Measurements from ENCODE around the gene PPM1N.

The PPM1N gene

DNA sequence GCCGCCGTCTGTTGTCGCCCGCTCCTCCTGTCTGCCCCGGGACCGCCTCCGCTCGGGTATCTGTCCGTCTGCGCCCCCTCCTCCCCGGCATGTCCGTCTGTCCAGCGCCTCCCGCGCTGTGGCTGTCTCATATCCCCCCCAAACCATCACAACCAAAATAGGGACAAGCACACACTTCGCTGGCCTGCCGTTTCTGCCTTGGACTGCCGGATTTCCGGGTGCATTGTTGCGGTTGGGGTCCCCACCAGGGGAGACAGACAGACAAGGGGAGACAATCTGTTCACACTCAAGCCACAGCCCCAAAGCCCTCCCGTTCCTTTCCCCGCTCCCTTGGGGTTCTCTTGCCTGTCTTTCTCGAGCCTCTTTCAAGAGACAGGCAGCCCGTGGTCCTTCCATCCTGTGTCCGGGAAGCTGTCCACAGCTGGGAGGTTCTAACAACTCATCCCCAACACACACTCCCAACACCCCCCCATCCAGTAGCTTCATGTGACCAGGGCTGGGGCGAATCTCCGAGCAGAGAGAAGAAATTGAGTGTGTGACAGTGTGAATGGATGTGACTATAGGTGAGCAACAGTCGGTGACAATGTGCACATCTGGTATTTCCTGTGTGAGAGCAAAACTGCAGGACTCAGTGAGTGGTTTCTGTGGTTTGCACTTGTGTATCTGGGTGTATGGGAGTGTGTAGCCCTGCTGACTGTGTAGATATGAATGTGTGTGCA lies 47.0 kb upstream of the PPM1N start:
- TF ChIP-seq BACH2 (CRISPR knock-in tag; IDR thresholded peaks at IDR 0.05; ENCODE audit: borderline replicate concordance) = no peak
- no peak for TF ChIP-seq ESRRG (CRISPR knock-in tag; IDR thresholded peaks at IDR 0.05)
- TF ChIP-seq ARNTL (CRISPR knock-in tag; IDR thresholded peaks at IDR 0.05; ENCODE audit: borderline replicate concordance, low read depth) = no peak
- TF ChIP-seq PPARA (CRISPR knock-in tag; IDR thresholded peaks at IDR 0.05; ENCODE audit: borderline replicate concordance) = no peak
- no peak for TF ChIP-seq POU6F1 (CRISPR knock-in tag; IDR thresholded peaks at IDR 0.05; ENCODE audit: borderline replicate concordance, low read depth)
- no peak for TF ChIP-seq ZNF8 (CRISPR knock-in tag; IDR thresholded peaks at IDR 0.05)
- TF ChIP-seq, protein P1, sequence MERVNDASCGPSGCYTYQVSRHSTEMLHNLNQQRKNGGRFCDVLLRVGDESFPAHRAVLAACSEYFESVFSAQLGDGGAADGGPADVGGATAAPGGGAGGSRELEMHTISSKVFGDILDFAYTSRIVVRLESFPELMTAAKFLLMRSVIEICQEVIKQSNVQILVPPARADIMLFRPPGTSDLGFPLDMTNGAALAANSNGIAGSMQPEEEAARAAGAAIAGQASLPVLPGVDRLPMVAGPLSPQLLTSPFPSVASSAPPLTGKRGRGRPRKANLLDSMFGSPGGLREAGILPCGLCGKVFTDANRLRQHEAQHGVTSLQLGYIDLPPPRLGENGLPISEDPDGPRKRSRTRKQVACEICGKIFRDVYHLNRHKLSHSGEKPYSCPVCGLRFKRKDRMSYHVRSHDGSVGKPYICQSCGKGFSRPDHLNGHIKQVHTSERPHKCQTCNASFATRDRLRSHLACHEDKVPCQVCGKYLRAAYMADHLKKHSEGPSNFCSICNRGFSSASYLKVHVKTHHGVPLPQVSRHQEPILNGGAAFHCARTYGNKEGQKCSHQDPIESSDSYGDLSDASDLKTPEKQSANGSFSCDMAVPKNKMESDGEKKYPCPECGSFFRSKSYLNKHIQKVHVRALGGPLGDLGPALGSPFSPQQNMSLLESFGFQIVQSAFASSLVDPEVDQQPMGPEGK (CRISPR knock-in tag; IDR thresholded peaks at IDR 0.05; ENCODE audit: borderline replicate concordance) = no peak
- TF ChIP-seq ISL1 (CRISPR knock-in tag; IDR thresholded peaks at IDR 0.05) = no peak
- no peak for TF ChIP-seq OSR1 (CRISPR knock-in tag; IDR thresholded peaks at IDR 0.05)
- no peak for TF ChIP-seq ZFP3 (CRISPR knock-in tag; IDR thresholded peaks at IDR 0.05)
- no peak for TF ChIP-seq ZC3H10 (CRISPR knock-in tag; IDR thresholded peaks at IDR 0.05)
- no peak for ATAC-seq

DNA sequence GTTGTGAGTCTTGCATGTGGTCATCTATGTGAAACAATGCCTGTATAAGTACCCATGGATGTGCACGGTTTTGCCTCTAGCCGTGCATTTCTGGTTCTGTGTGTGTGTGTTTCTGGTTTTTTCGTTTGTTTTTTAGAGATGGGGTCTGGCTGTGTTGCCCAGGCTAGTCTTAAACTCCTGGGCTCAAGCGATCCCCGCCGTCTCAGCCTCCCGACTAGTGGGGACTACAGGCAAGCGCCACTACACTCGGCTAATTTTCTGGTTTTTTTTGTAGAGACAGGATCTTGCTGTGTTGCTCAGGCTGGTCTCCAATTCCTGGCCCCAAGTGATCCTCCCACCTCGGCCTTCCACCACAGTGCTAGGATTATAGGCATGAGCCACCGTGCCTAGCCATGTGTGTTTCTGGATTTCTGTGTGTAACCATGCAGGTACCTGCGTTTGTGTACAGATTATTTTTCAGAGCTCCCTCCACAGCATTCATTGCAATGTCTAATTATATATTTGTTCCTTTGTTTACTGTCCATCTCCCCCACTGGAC lies 46.3 kb upstream of the PPM1N start:
- TF ChIP-seq TOX (CRISPR knock-in tag; IDR thresholded peaks at IDR 0.05; ENCODE audit: borderline replicate concordance) = no peak
- TF ChIP-seq, protein P1 (CRISPR knock-in tag; IDR thresholded peaks at IDR 0.05; ENCODE audit: borderline replicate concordance) = no peak
- no peak for TF ChIP-seq RARB (CRISPR knock-in tag; IDR thresholded peaks at IDR 0.05)
- TF ChIP-seq ZNF565 (CRISPR knock-in tag; conservative IDR thresholded peaks at IDR 0.05; ENCODE audit: low read depth) = no peak
- no peak for TF ChIP-seq TCF4 (CRISPR knock-in tag; IDR thresholded peaks at IDR 0.05; ENCODE audit: borderline replicate concordance)
- TF ChIP-seq ESRRG (CRISPR knock-in tag; IDR thresholded peaks at IDR 0.05) = no peak
- TF ChIP-seq ZNF8 (CRISPR knock-in tag; IDR thresholded peaks at IDR 0.05) = no peak
- TF ChIP-seq BACH2 (CRISPR knock-in tag; IDR thresholded peaks at IDR 0.05; ENCODE audit: borderline replicate concordance) = no peak
- no peak for ATAC-seq

DNA sequence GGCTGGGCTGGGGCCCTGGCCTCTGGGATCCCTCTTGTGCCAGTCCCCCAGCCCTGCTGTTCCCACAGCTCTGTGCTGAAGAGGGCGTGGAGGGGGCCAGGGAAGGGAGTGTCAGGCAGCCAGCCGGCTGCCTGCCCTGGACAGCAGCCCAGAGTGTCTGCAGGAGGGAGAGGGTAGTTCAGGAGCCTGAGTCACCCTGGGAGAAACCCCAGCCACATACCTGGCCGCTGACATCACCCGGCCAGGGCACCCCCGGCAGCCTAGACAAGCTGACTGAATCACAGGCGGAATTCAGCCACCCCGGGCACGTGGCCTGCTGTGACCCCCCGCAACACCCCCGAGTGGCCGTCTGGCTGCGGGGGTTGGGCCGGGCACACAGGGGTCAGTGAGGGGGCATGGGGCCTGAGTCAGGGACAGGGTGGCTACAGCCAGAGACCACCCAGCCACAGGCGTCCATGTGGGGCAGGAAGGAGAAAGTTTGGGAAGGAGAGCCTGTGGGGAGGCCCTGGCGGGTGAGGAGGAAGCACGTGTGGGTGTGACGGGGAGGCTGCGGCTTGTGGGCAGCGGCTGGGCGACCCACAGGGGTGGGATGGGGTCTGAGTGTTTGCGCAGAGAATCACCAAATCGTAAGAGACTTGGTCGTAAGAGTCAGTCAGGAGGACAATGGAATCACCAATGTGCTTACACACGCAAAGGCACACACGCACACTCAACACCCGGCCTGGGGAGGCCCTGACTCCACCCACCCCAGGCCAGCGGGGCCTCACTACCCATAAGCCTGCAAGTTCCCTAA lies 42.3 kb upstream of the PPM1N start:
- ATAC-seq = peak; percentile 91

More for the DNA sequence above, 42.3 kb upstream of the PPM1N start:
- TF ChIP-seq, protein P2, sequence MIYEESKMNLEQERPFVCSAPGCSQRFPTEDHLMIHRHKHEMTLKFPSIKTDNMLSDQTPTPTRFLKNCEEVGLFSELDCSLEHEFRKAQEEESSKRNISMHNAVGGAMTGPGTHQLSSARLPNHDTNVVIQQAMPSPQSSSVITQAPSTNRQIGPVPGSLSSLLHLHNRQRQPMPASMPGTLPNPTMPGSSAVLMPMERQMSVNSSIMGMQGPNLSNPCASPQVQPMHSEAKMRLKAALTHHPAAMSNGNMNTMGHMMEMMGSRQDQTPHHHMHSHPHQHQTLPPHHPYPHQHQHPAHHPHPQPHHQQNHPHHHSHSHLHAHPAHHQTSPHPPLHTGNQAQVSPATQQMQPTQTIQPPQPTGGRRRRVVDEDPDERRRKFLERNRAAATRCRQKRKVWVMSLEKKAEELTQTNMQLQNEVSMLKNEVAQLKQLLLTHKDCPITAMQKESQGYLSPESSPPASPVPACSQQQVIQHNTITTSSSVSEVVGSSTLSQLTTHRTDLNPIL (CRISPR knock-in tag; IDR thresholded peaks at IDR 0.05; ENCODE audit: low read depth) = peak; percentile 90
- TF ChIP-seq SNAI2 (CRISPR knock-in tag; IDR thresholded peaks at IDR 0.05) = 0 out of 2 replicates have a peak, but pooled peaks have one; percentile 37
- TF ChIP-seq, protein P1 (CRISPR knock-in tag; IDR thresholded peaks at IDR 0.05; ENCODE audit: borderline replicate concordance) = peak; percentile 92
- TF ChIP-seq CSDC2 (CRISPR knock-in tag; IDR thresholded peaks at IDR 0.05) = peak; percentile 85; the same call in 1 of the 2 replicates
- no peak for TF ChIP-seq ISL1 (CRISPR knock-in tag; IDR thresholded peaks at IDR 0.05)
- peak; percentile 90 for TF ChIP-seq ZFP3 (CRISPR knock-in tag; IDR thresholded peaks at IDR 0.05)
- no peak; the same call in 1 of the 2 replicates for TF ChIP-seq TSHZ2 (CRISPR knock-in tag; IDR thresholded peaks at IDR 0.05)
- TF ChIP-seq ZNF70 (CRISPR knock-in tag; IDR thresholded peaks at IDR 0.05) = 0 out of 2 replicates have a peak, but pooled peaks have one; percentile 13

Measured in SK-N-SH treated with all-trans-retinoic acid at 6 μM for 48 hours (cell line).